ENCODE data around the gene GPR15.
"Not testable (repeated sequence)": the region's sequence is repeated elsewhere in the genome, so short reads cannot be mapped to it uniquely, and the experiment has no call there.

Gene GPR15

GRCh38 chr3:98554580-98554979, 22.8 kb downstream of the GPR15 start:
- in situ Hi-C loops (cut with MboI; ENCODE audit: low pct_unique_long_range_greater_than_20kb, low sequenced_read_pairs, unreplicated experiment): no loop called here
- DNase-seq (ENCODE audit: low spot score): no peak
- TF ChIP-seq CTCF (IDR thresholded peaks at IDR 0.05; ENCODE audit: extremely low read depth, insufficient read depth, missing control alignments): no peak

GRCh38 chr3:98555025-98555379, 23.2 kb downstream of the GPR15 start:
- in situ Hi-C loops (cut with MboI; ENCODE audit: low pct_unique_long_range_greater_than_20kb, low sequenced_read_pairs, unreplicated experiment): no loop called here
- DNase-seq (ENCODE audit: low spot score): no peak

GRCh38 chr3:98556164-98557130, 24.7 kb downstream of the GPR15 start:
- no peak for TF ChIP-seq CTCF (IDR thresholded peaks at IDR 0.05; ENCODE audit: extremely low read depth, insufficient read depth, missing control alignments)
- in situ Hi-C loops (cut with MboI; ENCODE audit: low pct_unique_long_range_greater_than_20kb, low sequenced_read_pairs, unreplicated experiment): no loop called here
- DNase-seq (ENCODE audit: low spot score): peak; percentile 54

More at GRCh38 chr3:98555025-98555379, 23.2 kb downstream of the GPR15 start:
- no peak for TF ChIP-seq CTCF (IDR thresholded peaks at IDR 0.05; ENCODE audit: extremely low read depth, insufficient read depth, missing control alignments)

GRCh38 chr3:98557324-98558010, 25.7 kb downstream of the GPR15 start:
- in situ Hi-C loops (cut with MboI; ENCODE audit: low pct_unique_long_range_greater_than_20kb, low sequenced_read_pairs, unreplicated experiment): no loop called here
- no peak for TF ChIP-seq CTCF (IDR thresholded peaks at IDR 0.05; ENCODE audit: extremely low read depth, insufficient read depth, missing control alignments)
- no peak for DNase-seq (ENCODE audit: low spot score)

- in situ Hi-C loops (cut with MboI; ENCODE audit: low pct_unique_long_range_greater_than_20kb, low sequenced_read_pairs, unreplicated experiment): no loop called here
Observed at GRCh38 chr3:98558100-98558827, 26.5 kb downstream of the GPR15 start.

GRCh38 chr3:98559769-98560168, 28.0 kb downstream of the GPR15 start:
- DNase-seq (ENCODE audit: low spot score): not testable (repeated sequence)
- in situ Hi-C loops (cut with MboI; ENCODE audit: low pct_unique_long_range_greater_than_20kb, low sequenced_read_pairs, unreplicated experiment): loop anchor here (5.0 kb wide), 1 partner anchor 32 kb away; no protein-coding TSS in a partner anchor

More at GRCh38 chr3:98558100-98558827, 26.5 kb downstream of the GPR15 start:
- TF ChIP-seq CTCF (IDR thresholded peaks at IDR 0.05; ENCODE audit: extremely low read depth, insufficient read depth, missing control alignments): no peak
- DNase-seq (ENCODE audit: low spot score): no peak
